GM12891 (cell line): ENCODE results near the gene NGEF.
"Not testable (repeated sequence)": the region's sequence is repeated elsewhere in the genome, so short reads cannot be mapped to it uniquely, and the experiment has no call there.

ENCODE experiments used
- DNase-seq: peaks from one replicate; pipeline ENCODE4 v3.0.0; 2011; ENCODE audit warnings: low spot score; ENCODE audit not compliant: insufficient read length
- FAIRE-seq: peaks from 2 replicates; lab custom pipeline; 2011; peaks lifted over from hg19 to GRCh38; lab: Jason Lieb, UNC
- PAX5 ChIP-seq: IDR thresholded peaks from 2 replicates; pipeline ENCODE4 v1.6.1; 2011; ENCODE audit warnings: low read length, moderate library complexity, mild to moderate bottlenecking; ENCODE audit not compliant: insufficient read depth, severe bottlenecking
- POLR2A ChIP-seq: IDR thresholded peaks from 2 replicates; pipeline ENCODE4 v1.6.1; 2011; ENCODE audit warnings: low read depth, low read length, control low read depth
- POLR2AphosphoS5 ChIP-seq: IDR thresholded peaks from 2 replicates; pipeline ENCODE4 v1.6.1; 2011; ENCODE audit warnings: low read depth, low read length, control low read depth
- POU2F2 ChIP-seq: IDR thresholded peaks from 2 replicates; pipeline ENCODE4 v1.6.1; 2011; ENCODE audit warnings: low read depth, mild to moderate bottlenecking, control low read depth, low read length, moderate library complexity
- SPI1 ChIP-seq: IDR thresholded peaks from 2 replicates; pipeline ENCODE4 v1.6.1; 2011; ENCODE audit warnings: low read depth, low read length, control low read depth
- TAF1 ChIP-seq: IDR thresholded peaks from 2 replicates; pipeline ENCODE4 v1.6.1; 2011; ENCODE audit warnings: low read depth, low read length, control low read depth

NGEF gene

GRCh38 chr2:232854082-232854481 is 159.0 kb downstream of the NGEF start:
- no peak for TF ChIP-seq PAX5
- TF ChIP-seq SPI1 = no peak
- TF ChIP-seq POU2F2 = no peak
- FAIRE-seq (no peak), DNase-seq (no peak)

- TF ChIP-seq PAX5 (no peak), POLR2AphosphoS5 (no peak), TAF1 (no peak)
- FAIRE-seq (no peak), DNase-seq (no peak)
Measured at GRCh38 chr2:232852676-232853075, 160.4 kb downstream of the NGEF start.

- not testable (repeated sequence) for DNase-seq, FAIRE-seq
Measured at GRCh38 chr2:232852081-232852480, 161.0 kb downstream of the NGEF start.

- no peak for DNase-seq
- no peak for TF ChIP-seq TAF1
- TF ChIP-seq POLR2A = no peak
- TF ChIP-seq POLR2AphosphoS5 = no peak
- no peak for TF ChIP-seq POU2F2
- no peak for TF ChIP-seq SPI1
- TF ChIP-seq PAX5 = no peak
- FAIRE-seq = no peak
Measured at GRCh38 chr2:232850039-232850438, 163.0 kb downstream of the NGEF start.

- no peak for DNase-seq
- TF ChIP-seq SPI1 (no peak), POU2F2 (no peak), PAX5 (no peak), POLR2AphosphoS5 (no peak), POLR2A (no peak), TAF1 (no peak)
- FAIRE-seq = no peak
Measured at GRCh38 chr2:232846055-232846454, 167.0 kb downstream of the NGEF start.

GRCh38 chr2:232843834-232844233 is 169.2 kb downstream of the NGEF start:
- TF ChIP-seq TAF1 = no peak
- no peak for TF ChIP-seq POU2F2
- no peak for TF ChIP-seq SPI1
- TF ChIP-seq PAX5 = no peak
- no peak for TF ChIP-seq POLR2AphosphoS5
- TF ChIP-seq POLR2A = no peak
- FAIRE-seq (no peak), DNase-seq (no peak)

- no peak for DNase-seq
- TF ChIP-seq TAF1 (no peak), PAX5 (no peak), POLR2AphosphoS5 (no peak), POLR2A (no peak), SPI1 (no peak), POU2F2 (no peak)
- no peak for FAIRE-seq
Measured at GRCh38 chr2:232842689-232843088, 170.4 kb downstream of the NGEF start.

GRCh38 chr2:232839411-232840079 is 173.5 kb downstream of the NGEF start:
- FAIRE-seq (peak; percentile 5), DNase-seq (no peak)
- no peak for TF ChIP-seq SPI1
- no peak for TF ChIP-seq PAX5
- TF ChIP-seq TAF1 = no peak
- TF ChIP-seq POLR2AphosphoS5 = no peak
- TF ChIP-seq POLR2A = no peak
- no peak for TF ChIP-seq POU2F2

GRCh38 chr2:232838406-232838874 is 174.6 kb downstream of the NGEF start:
- DNase-seq (peak; percentile 25), FAIRE-seq (peak; percentile 90)
- TF ChIP-seq POU2F2 (no peak), TAF1 (no peak), PAX5 (no peak), POLR2AphosphoS5 (no peak)

GRCh38 chr2:232836934-232837333 is 176.1 kb downstream of the NGEF start:
- TF ChIP-seq TAF1 = no peak
- no peak for TF ChIP-seq PAX5
- TF ChIP-seq POLR2A = no peak
- no peak for TF ChIP-seq POLR2AphosphoS5
- no peak for TF ChIP-seq POU2F2
- TF ChIP-seq SPI1 = no peak
- DNase-seq (no peak), FAIRE-seq (no peak)

GRCh38 chr2:232835687-232836208 is 177.3 kb downstream of the NGEF start:
- TF ChIP-seq PAX5 (no peak), POLR2AphosphoS5 (no peak), SPI1 (no peak), POU2F2 (no peak), TAF1 (no peak), POLR2A (no peak)
- no peak for FAIRE-seq
- no peak for DNase-seq
